Measurements from ENCODE around the gene ATP5F1D. TPM values are rescaled to one million over a fixed set of nuclear protein-coding genes. Genes with fewer than 3 reads are reported as not detected.

ATP5F1D gene
- total and polyA plus RNA-seq, 2 of the 13 experiments (the other 11 are each of a cell fraction or from before 2014, with no cell fraction given), result 39.4 to 78.7 TPM

DNA sequence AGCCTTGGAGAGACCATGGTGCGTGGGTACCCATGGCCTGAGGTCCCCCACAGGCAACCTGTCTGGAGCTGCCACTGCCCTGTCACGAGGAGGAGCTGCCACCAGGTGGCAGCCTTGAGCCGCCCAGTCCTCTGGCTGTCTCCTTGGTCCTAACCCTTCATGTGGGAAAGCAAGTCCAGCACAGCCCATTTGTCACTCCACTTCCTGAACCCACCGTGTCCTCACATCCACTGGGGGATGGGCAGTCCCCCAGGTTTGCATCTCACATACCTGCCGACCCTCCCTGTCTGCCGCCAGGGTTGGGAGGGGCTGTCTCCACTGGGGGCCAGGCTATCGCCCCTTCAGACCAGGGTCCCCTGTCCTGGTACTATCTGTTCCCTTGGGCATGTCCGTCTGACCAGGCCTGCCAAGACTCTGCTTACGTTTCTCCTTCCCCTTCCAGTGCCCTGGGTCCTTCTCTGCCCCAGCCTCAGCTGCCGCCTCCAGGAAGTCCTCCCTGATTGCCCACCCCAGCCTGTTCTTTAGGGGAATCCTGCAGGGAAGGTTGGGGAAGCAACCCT is 38.3 kb downstream of the ATP5F1D start (continued):
- TF ChIP-seq, protein P1, sequence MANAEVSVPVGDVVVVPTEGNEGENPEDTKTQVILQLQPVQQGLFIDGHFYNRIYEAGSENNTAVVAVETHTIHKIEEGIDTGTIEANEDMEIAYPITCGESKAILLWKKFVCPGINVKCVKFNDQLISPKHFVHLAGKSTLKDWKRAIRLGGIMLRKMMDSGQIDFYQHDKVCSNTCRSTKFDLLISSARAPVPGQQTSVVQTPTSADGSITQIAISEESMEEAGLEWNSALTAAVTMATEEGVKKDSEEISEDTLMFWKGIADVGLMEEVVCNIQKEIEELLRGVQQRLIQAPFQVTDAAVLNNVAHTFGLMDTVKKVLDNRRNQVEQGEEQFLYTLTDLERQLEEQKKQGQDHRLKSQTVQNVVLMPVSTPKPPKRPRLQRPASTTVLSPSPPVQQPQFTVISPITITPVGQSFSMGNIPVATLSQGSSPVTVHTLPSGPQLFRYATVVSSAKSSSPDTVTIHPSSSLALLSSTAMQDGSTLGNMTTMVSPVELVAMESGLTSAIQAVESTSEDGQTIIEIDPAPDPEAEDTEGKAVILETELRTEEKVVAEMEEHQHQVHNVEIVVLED (CRISPR knock-in tag; IDR thresholded peaks at IDR 0.05; ENCODE audit: borderline replicate concordance), result no peak
- TF ChIP-seq, protein P2, sequence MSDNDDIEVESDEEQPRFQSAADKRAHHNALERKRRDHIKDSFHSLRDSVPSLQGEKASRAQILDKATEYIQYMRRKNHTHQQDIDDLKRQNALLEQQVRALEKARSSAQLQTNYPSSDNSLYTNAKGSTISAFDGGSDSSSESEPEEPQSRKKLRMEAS (IDR thresholded peaks at IDR 0.05), result peak; percentile 49; the same call in 1 of the 2 replicates
- no peak for TF ChIP-seq NCOA1 (CRISPR knock-in tag; IDR thresholded peaks at IDR 0.05)
- no peak for TF ChIP-seq KDM5A (IDR thresholded peaks at IDR 0.05; ENCODE audit: borderline replicate concordance, low read length)
- TF ChIP-seq, protein P3, sequence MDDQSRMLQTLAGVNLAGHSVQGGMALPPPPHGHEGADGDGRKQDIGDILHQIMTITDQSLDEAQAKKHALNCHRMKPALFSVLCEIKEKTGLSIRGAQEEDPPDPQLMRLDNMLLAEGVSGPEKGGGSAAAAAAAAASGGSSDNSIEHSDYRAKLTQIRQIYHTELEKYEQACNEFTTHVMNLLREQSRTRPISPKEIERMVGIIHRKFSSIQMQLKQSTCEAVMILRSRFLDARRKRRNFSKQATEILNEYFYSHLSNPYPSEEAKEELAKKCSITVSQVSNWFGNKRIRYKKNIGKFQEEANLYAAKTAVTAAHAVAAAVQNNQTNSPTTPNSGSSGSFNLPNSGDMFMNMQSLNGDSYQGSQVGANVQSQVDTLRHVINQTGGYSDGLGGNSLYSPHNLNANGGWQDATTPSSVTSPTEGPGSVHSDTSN (CRISPR knock-in tag; IDR thresholded peaks at IDR 0.05; ENCODE audit: borderline replicate concordance), result no peak
- TF ChIP-seq ADNP (CRISPR knock-in tag; IDR thresholded peaks at IDR 0.05), result no peak
- no peak for TF ChIP-seq ARNT (IDR thresholded peaks at IDR 0.05)
- TF ChIP-seq, protein P4, sequence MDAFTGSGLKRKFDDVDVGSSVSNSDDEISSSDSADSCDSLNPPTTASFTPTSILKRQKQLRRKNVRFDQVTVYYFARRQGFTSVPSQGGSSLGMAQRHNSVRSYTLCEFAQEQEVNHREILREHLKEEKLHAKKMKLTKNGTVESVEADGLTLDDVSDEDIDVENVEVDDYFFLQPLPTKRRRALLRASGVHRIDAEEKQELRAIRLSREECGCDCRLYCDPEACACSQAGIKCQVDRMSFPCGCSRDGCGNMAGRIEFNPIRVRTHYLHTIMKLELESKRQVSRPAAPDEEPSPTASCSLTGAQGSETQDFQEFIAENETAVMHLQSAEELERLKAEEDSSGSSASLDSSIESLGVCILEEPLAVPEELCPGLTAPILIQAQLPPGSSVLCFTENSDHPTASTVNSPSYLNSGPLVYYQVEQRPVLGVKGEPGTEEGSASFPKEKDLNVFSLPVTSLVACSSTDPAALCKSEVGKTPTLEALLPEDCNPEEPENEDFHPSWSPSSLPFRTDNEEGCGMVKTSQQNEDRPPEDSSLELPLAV (CRISPR knock-in tag; conservative IDR thresholded peaks at IDR 0.05; ENCODE audit: low read depth), result no peak
- no peak for TF ChIP-seq PITX1 (CRISPR knock-in tag; IDR thresholded peaks at IDR 0.05)
- TF ChIP-seq, protein P5, sequence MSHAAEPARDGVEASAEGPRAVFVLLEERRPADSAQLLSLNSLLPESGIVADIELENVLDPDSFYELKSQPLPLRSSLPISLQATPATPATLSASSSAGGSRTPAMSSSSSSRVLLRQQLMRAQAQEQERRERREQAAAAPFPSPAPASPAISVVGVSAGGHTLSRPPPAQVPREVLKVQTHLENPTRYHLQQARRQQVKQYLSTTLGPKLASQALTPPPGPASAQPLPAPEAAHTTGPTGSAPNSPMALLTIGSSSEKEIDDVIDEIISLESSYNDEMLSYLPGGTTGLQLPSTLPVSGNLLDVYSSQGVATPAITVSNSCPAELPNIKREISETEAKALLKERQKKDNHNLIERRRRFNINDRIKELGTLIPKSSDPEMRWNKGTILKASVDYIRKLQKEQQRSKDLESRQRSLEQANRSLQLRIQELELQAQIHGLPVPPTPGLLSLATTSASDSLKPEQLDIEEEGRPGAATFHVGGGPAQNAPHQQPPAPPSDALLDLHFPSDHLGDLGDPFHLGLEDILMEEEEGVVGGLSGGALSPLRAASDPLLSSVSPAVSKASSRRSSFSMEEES (CRISPR knock-in tag; IDR thresholded peaks at IDR 0.05), result 0 out of 2 replicates have a peak, but pooled peaks have one; percentile 25
- TF ChIP-seq GATAD2A (CRISPR knock-in tag; IDR thresholded peaks at IDR 0.05), result peak; percentile 40; the same call in 1 of the 2 replicates
- TF ChIP-seq YY1 (IDR thresholded peaks at IDR 0.05; ENCODE audit: insufficient read depth, insufficient replicate concordance, low read depth, low read length), result no peak
- TF ChIP-seq, protein P6, sequence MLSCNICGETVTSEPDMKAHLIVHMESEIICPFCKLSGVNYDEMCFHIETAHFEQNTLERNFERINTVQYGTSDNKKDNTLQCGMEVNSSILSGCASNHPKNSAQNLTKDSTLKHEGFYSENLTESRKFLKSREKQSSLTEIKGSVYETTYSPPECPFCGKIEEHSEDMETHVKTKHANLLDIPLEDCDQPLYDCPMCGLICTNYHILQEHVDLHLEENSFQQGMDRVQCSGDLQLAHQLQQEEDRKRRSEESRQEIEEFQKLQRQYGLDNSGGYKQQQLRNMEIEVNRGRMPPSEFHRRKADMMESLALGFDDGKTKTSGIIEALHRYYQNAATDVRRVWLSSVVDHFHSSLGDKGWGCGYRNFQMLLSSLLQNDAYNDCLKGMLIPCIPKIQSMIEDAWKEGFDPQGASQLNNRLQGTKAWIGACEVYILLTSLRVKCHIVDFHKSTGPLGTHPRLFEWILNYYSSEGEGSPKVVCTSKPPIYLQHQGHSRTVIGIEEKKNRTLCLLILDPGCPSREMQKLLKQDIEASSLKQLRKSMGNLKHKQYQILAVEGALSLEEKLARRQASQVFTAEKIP (CRISPR knock-in tag; IDR thresholded peaks at IDR 0.05; ENCODE audit: borderline replicate concordance), result no peak
- TF ChIP-seq ZNF891 (CRISPR knock-in tag; IDR thresholded peaks at IDR 0.05), result no peak
- TF ChIP-seq NCOR1 (IDR thresholded peaks at IDR 0.05; ENCODE audit: borderline replicate concordance, low read length), result no peak
- no peak for TF ChIP-seq NRL (CRISPR knock-in tag; IDR thresholded peaks at IDR 0.05; ENCODE audit: borderline replicate concordance)
- TF ChIP-seq, protein P7, sequence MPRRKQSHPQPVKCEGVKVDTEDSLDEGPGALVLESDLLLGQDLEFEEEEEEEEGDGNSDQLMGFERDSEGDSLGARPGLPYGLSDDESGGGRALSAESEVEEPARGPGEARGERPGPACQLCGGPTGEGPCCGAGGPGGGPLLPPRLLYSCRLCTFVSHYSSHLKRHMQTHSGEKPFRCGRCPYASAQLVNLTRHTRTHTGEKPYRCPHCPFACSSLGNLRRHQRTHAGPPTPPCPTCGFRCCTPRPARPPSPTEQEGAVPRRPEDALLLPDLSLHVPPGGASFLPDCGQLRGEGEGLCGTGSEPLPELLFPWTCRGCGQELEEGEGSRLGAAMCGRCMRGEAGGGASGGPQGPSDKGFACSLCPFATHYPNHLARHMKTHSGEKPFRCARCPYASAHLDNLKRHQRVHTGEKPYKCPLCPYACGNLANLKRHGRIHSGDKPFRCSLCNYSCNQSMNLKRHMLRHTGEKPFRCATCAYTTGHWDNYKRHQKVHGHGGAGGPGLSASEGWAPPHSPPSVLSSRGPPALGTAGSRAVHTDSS (CRISPR knock-in tag; conservative IDR thresholded peaks at IDR 0.05), result no peak
- TF ChIP-seq HNRNPL (IDR thresholded peaks at IDR 0.05; ENCODE audit: low read depth, low read length), result 0 out of 2 replicates have a peak, but pooled peaks have one; percentile 54
- TF ChIP-seq JARID2 (CRISPR knock-in tag; IDR thresholded peaks at IDR 0.05; ENCODE audit: insufficient replicate concordance), result peak; percentile 73
- peak; percentile 57; the same call in 1 of the 2 replicates for TF ChIP-seq KDM5B (CRISPR knock-in tag; IDR thresholded peaks at IDR 0.05; ENCODE audit: borderline replicate concordance)

Data from HepG2 (cell line).